Adrenal gland (tissue), 12 donors: ENCODE data around the gene FAM107A. TPM values are rescaled to one million over a fixed set of nuclear protein-coding genes. Genes with fewer than 3 reads are reported as not detected.

Experiments
- DNase-seq, 7 donors: peaks; one replicate each; pipeline ENCODE4 v3.0.0-alpha.2; 2019 to 2020
- H3K27ac ChIP-seq, 5 donors: fragments of 200-600 bp; sonication (generic) in 4 of 5; 1 replicate in 3 of 5; 2 replicates in 2 of 5; pipeline versions ENCODE4 v1.5.1 to v1.8.0; 2016 to 2020; ENCODE audit warnings: mild to moderate bottlenecking in 1 of 5
- H3K27me3 ChIP-seq: fragments of 200-600 bp; 2 replicates; pipeline ENCODE4 v1.8.0; 2021
- H3K36me3 ChIP-seq, 2 donors: fragments of 200-600 bp; replicated peaks in 1 of 2; 1 replicate in 1 of 2; 2 replicates in 1 of 2; pipeline versions ENCODE4 v1.5.1 to v1.8.0; 2018 to 2022
- H3K4me1 ChIP-seq, 2 donors: fragments of 200-600 bp; replicated peaks in 1 of 2; 1 replicate in 1 of 2; 2 replicates in 1 of 2; pipeline versions ENCODE4 v1.5.1 to v1.8.0; 2018 to 2021
- H3K4me3 ChIP-seq, 4 donors: fragments of 200-600 bp; sonication (generic) in 3 of 4; one replicate each; pipeline ENCODE4 v1.5.1; 2016 to 2018
- H3K9me3 ChIP-seq, 3 donors: fragments of 200-600 bp; sonication (generic) in 1 of 3; replicated peaks in 1 of 3; 1 replicate in 2 of 3; 2 replicates in 1 of 3; pipeline versions ENCODE4 v1.5.1 to v1.8.0; 2016 to 2021
- POLR2A ChIP-seq, 2 donors: fragments of 450-650 bp; IDR thresholded peaks; one replicate each; pipeline ENCODE4 v1.6.1; 2017; ENCODE audit warnings: antibody characterized with exemption in 2 of 2, mild to moderate bottlenecking in 2 of 2, moderate library complexity in 1 of 2
- WGBS, 4 donors: extraction: QIAGEN DNeasy Blood & Tissue Kit in 2 of 4; methylation state at CpG; one replicate each; pipeline versions ENCODE4 v1.1.5 to v1.1.7; 2013 to 2017; 5-methylcytosine and 5-hydroxymethylcytosine counted together
- intact Hi-C, 2 donors: fragments of 100-400 bp; cut with DNase I; formaldehyde crosslinking; loops; one replicate each; pipeline versions ENCODE4 v1.14.1 to v1.15.0; 2022 to 2023
- polyA plus RNA-seq, 3 donors: library from polyadenylated mRNA; stranded (reverse); fragments of 200-250 nt in 2 of 3; fragments of 350-450 nt in 1 of 3; fragmentation: Illumina TruSeq in 1 of 3; extraction: RNeasy Lipid Tissue Mini Kit (QIAGEN cat#74804) in 1 of 3; gene quantifications; one replicate each; pipeline ENCODE4 v1.2.3, GENCODE V29; 2013 to 2014
- total RNA-seq, 9 donors: library from RNA; depleted of rRNA in 4 of 9; stranded (reverse); fragments of >200 nt in 4 of 9; fragments of 120-200 nt in 1 of 9; fragmentation: NEBNext Ultra II Directional in 1 of 9; extraction: Animal tissue kit (Norgen Biotek cat#: 25700) in 1 of 9; gene quantifications; one replicate each; pipeline versions ENCODE4 v1.1.0 to v1.2.4, GENCODE V29; 2013 to 2023
- TF ChIP-seq, protein P1 (sequence below), 6 experiments: fragments of 450-650 bp in 4 of 6; fragments of 200-600 bp in 2 of 6; sonication (generic) in 1 of 6; IDR thresholded peaks; 1 replicate in 5 of 6; 2 replicates in 1 of 6; pipeline versions ENCODE4 v1.5.1 to v1.8.0; 2016 to 2021; ENCODE audit warnings: antibody characterized with exemption in 6 of 6, mild to moderate bottlenecking in 2 of 6, moderate library complexity in 1 of 6
- donor health status: healthy with polysubstance abuse.
- donor health status: Bipolar disorder and iron deficiency.
- donor health status: DM: yes; HTN: yes; CAD: no.
- donor health status: DM: no; HTN: no; CAD: no.
- donor health status: DM: no; HTN: no; CAD: no.
- donor health status: DM: yes; HTN: yes; CAD: no.

FAM107A gene
- total and polyA plus RNA-seq, 12 donors: 1.2 to 12.5 (median 5.8) TPM

DNA sequence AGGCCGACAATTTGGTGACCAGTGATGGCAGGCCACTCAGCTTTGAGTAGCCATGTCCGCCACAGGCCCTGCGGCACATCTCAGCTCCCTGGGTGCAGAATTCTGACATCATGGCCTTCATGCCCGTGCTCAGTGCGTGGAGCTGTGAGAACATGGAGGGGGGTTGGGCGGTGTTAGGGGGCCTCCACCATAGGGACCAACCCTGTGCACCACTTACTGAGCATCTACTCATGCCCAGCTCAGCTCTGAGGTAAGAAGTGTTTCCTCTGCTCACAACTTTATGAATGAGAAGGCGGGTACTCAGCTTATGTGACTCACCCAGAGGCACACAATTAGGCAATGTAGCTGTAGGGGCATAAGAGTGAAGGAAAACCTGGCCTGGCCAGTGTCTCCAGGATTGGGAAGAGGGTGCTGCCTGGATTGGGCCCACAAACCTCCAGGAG, 50.7 kb downstream of the FAM107A start:
- intact Hi-C loops: no loop called here
- Histone ChIP-seq H3K27me3 (no peaks in the 10 kb centered on the region), H3K27ac (no peak overlapping the region), H3K4me3 (no peak overlapping the region), H3K36me3 (peaks cover 0 to 34% of the 10 kb centered on the region in 2 donors), H3K4me1 (peaks cover 0 to 4% of the 10 kb centered on the region in 2 donors), H3K9me3 (no peaks in the 10 kb centered on the region)
- TF ChIP-seq, protein P1, sequence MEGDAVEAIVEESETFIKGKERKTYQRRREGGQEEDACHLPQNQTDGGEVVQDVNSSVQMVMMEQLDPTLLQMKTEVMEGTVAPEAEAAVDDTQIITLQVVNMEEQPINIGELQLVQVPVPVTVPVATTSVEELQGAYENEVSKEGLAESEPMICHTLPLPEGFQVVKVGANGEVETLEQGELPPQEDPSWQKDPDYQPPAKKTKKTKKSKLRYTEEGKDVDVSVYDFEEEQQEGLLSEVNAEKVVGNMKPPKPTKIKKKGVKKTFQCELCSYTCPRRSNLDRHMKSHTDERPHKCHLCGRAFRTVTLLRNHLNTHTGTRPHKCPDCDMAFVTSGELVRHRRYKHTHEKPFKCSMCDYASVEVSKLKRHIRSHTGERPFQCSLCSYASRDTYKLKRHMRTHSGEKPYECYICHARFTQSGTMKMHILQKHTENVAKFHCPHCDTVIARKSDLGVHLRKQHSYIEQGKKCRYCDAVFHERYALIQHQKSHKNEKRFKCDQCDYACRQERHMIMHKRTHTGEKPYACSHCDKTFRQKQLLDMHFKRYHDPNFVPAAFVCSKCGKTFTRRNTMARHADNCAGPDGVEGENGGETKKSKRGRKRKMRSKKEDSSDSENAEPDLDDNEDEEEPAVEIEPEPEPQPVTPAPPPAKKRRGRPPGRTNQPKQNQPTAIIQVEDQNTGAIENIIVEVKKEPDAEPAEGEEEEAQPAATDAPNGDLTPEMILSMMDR (IDR thresholded peaks at IDR 0.05): peak in 1 of 6 experiments; percentile 4
- no peak for TF ChIP-seq POLR2A (IDR thresholded peaks at IDR 0.05)
- WGBS, 4 donors: 20 to 96% (median 82%) methylated on average over 1 to 7 of the region's 7 CpGs
- DNase-seq: peak in 4 of 7 donors; percentile 58 to 71 (median 64)

DNA sequence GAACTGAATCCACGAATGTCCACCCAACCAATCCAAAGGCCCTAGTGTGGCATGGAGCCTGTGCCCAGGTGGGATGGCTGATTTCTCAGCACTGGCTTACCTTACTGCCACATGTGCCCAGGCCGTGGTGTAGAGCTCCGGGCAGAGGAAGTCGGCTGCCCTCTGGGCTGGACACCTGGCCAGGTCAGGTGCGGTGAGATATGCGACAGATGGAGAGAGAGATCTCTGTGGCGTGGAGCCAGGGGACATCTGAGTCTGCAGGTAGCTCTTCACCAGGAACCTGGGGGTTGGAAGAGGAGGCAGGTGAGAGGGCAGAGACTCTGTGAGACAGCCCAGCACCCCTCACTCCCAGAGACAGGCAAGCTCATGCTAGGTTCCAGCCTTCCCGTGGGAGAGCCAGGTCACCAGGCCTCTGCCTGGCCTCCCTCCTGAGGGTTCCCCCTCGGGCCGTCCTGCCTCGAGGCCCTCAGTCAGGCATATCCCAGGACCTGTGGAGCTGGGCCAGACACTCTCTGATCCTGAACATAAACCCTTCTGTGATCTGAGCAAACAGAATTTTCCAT, 52.8 kb downstream of the FAM107A start:
- Histone ChIP-seq H3K4me1 (peaks cover 0 to 4% of the 10 kb centered on the region in 2 donors), H3K36me3 (peaks cover 0 to 46% of the 10 kb centered on the region in 2 donors), H3K9me3 (no peaks in the 10 kb centered on the region), H3K27ac (no peak overlapping the region), H3K4me3 (no peak overlapping the region), H3K27me3 (no peaks in the 10 kb centered on the region)
- 82 to 95% (median 87%) methylated on average over 9 to 11 of the region's 11 CpGs for WGBS, 4 donors
- intact Hi-C loops: no loop called here
- DNase-seq: no peak
- no peak for TF ChIP-seq POLR2A (IDR thresholded peaks at IDR 0.05)
- TF ChIP-seq, protein P1 (IDR thresholded peaks at IDR 0.05): no peak

DNA sequence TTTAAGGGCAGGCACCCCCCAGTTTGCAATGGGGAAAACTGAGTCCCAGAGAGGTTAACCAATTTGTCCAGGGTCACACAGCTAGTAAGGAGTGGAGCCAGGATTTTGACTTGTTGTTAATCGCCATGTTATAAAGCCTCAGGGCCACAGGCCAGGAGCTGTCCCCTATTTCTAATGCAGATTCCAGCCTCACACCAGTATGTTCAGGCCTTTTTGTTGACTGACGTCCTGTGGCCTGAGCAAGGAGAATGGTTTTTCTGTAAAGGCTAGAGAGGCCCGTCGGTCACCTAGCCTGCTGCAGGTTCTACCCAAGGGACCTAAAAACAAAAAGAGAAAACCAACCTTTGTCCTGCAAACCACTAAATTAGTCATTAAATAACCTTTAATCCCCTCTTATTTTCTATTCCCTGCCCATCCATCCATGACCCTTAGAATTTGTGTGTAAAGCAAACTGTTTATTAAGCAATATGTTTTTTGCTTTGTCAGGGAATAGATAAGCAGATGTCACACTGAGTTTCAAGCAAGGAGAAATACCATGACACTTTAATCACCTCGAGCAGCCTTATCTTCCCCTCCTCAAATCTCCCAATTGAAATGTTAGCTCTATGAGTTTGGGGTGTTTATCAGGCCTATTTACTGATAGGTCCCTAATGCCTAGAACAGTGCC, 54.3 kb downstream of the FAM107A start:
- H3K36me3 ChIP-seq: peaks cover 0 to 46% of the 10 kb centered on the region in 2 donors
- intact Hi-C loops: no loop called here

DNA sequence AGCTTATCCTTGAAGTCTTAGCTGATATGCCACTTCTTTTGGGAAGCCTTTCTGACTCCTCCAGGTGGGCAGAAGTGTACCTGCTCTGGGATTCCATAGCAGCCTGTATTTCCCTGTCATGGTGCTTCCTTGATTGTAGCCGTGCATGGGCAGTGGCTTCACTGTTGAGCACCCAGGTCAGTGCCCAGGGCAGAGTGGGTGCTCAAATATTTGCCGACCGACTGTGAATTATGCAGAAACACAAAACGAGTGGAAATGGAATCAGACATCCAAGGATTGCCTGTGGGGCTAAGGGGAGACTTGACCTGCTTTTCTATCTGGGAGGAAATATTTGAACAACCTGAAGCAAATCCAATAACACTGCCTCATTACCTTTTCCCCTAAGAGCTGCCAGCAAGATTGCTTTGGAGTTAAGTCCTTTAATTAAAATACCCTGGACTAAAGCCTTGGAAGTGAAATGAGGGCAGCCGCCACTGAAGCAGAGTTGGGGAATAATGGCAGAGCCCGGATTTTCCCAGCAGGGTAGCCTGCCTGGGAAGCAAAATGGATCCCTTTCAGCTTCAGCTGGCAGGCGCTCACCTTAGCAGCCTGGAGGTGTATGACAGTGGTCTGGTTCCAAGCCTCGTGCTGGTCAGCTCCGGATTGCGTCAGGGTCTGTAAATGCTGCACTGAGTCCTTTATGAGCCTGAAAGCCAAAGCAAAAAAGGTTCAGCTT, 55.1 kb downstream of the FAM107A start:
- Histone ChIP-seq H3K4me3 (no peak overlapping the region), H3K27me3 (no peaks in the 10 kb centered on the region), H3K9me3 (no peaks in the 10 kb centered on the region), H3K27ac (no peak overlapping the region), H3K36me3 (peaks cover 0 to 46% of the 10 kb centered on the region in 2 donors), H3K4me1 (no peaks in the 10 kb centered on the region)
- intact Hi-C loops: no loop called here
- TF ChIP-seq POLR2A (IDR thresholded peaks at IDR 0.05): no peak
- TF ChIP-seq, protein P1 (IDR thresholded peaks at IDR 0.05): no peak
- no peak for DNase-seq
- 80 to 83% (median 81%) methylated on average over 10 of the region's 10 CpGs for WGBS, 4 donors

More for the DNA sequence above, 54.3 kb downstream of the FAM107A start:
- H3K27ac ChIP-seq: no peak overlapping the region
- TF ChIP-seq, protein P1 (IDR thresholded peaks at IDR 0.05): no peak
- TF ChIP-seq POLR2A (IDR thresholded peaks at IDR 0.05): no peak
- no peak for DNase-seq
- peaks cover 0 to 4% of the 10 kb centered on the region in 2 donors for H3K4me1 ChIP-seq
- no peaks in the 10 kb centered on the region for H3K9me3 ChIP-seq
- no peak overlapping the region for H3K4me3 ChIP-seq
- H3K27me3 ChIP-seq: no peaks in the 10 kb centered on the region
- 79 to 88% (median 83%) methylated on average over 5 of the region's 5 CpGs for WGBS, 4 donors
